Testis (tissue), 3 donors: ENCODE results near the gene SLC9C1. TPM values are rescaled to one million over a fixed set of nuclear protein-coding genes. Genes with fewer than 3 reads are reported as not detected.

Experiments used
- DNase-seq: peaks from one replicate; pipeline ENCODE4 v3.0.0-alpha.2; 2019
- H3K27ac ChIP-seq, 2 donors: fragments of 200-600 bp; sonication (generic); one replicate each; pipeline ENCODE4 v1.5.1; 2019
- H3K27me3 ChIP-seq: fragments of 200-600 bp; sonication (generic); one replicate; pipeline ENCODE4 v1.5.1; 2019
- H3K36me3 ChIP-seq: fragments of 200-600 bp; sonication (generic); one replicate; pipeline ENCODE4 v1.5.1; 2017; ENCODE audit warnings: low read depth; ENCODE audit errors: missing control alignments
- H3K4me1 ChIP-seq: fragments of 200-600 bp; sonication (generic); one replicate; pipeline ENCODE4 v1.5.1; 2019
- H3K4me3 ChIP-seq, 2 donors: fragments of 200-600 bp; sonication (generic); one replicate each; pipeline ENCODE4 v1.5.1; 2017 to 2019
- H3K9me3 ChIP-seq: fragments of 200-600 bp; sonication (generic); one replicate; pipeline ENCODE4 v1.5.1; 2017
- POLR2A ChIP-seq: fragments of 450-650 bp; IDR thresholded peaks from one replicate; pipeline ENCODE4 v1.6.1; 2017; ENCODE audit warnings: antibody characterized with exemption, mild to moderate bottlenecking, moderate library complexity
- WGBS, 2 donors: methylation state at CpG; one replicate each; pipeline ENCODE4 v1.1.5; 2018; 5-methylcytosine and 5-hydroxymethylcytosine counted together
- intact Hi-C: fragments of 100-400 bp; cut with DNase I; formaldehyde crosslinking; loops from one replicate; pipeline ENCODE4 v1.15.1; 2023; ENCODE audit warnings: low total_unique reads
- polyA plus RNA-seq: library from polyadenylated mRNA; stranded (reverse); fragments of 350-450 nt; fragmentation: Illumina TruSeq; extraction: RNeasy Lipid Tissue Mini Kit (QIAGEN cat#74804); gene quantifications from one replicate; pipeline ENCODE4 v1.2.3, GENCODE V29; 2014; ENCODE audit warnings: low read depth, low replicate concordance; ENCODE audit not compliant: insufficient read depth
- total RNA-seq, 2 donors: library from RNA; depleted of rRNA; stranded (reverse); fragments of >200 nt; gene quantifications; one replicate each; pipeline ENCODE4 v1.2.3, GENCODE V29; 2016
- TF ChIP-seq, protein P1 (sequence below), 3 experiments: fragments of 450-650 bp in 2 of 3; fragments of 200-600 bp in 1 of 3; sonication (generic) in 1 of 3; IDR thresholded peaks; one replicate each; pipeline ENCODE4 v1.5.1; 2016 to 2019; ENCODE audit warnings: antibody characterized with exemption in 3 of 3, mild to moderate bottlenecking in 2 of 3, moderate library complexity in 1 of 3

Gene SLC9C1
- total and polyA plus RNA-seq, 3 donors from 2014 or later = 3.0 to 20.0 (median 9.8) TPM

- DNase-seq = no peak
- no peak overlapping the region for H3K27ac ChIP-seq
- no peak overlapping the region for H3K4me3 ChIP-seq
- no peaks in the 10 kb centered on the region for H3K36me3 ChIP-seq
- no peaks in the 10 kb centered on the region for H3K4me1 ChIP-seq
- H3K9me3 ChIP-seq = no peaks in the 10 kb centered on the region
- intact Hi-C loops = no loop called here
- TF ChIP-seq, protein P1, sequence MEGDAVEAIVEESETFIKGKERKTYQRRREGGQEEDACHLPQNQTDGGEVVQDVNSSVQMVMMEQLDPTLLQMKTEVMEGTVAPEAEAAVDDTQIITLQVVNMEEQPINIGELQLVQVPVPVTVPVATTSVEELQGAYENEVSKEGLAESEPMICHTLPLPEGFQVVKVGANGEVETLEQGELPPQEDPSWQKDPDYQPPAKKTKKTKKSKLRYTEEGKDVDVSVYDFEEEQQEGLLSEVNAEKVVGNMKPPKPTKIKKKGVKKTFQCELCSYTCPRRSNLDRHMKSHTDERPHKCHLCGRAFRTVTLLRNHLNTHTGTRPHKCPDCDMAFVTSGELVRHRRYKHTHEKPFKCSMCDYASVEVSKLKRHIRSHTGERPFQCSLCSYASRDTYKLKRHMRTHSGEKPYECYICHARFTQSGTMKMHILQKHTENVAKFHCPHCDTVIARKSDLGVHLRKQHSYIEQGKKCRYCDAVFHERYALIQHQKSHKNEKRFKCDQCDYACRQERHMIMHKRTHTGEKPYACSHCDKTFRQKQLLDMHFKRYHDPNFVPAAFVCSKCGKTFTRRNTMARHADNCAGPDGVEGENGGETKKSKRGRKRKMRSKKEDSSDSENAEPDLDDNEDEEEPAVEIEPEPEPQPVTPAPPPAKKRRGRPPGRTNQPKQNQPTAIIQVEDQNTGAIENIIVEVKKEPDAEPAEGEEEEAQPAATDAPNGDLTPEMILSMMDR (IDR thresholded peaks at IDR 0.05) = no peak
- TF ChIP-seq POLR2A = no peak
- 94 to 96% methylated on average over 1 of the region's 1 CpG for WGBS, 2 donors
- no peaks in the 10 kb centered on the region for H3K27me3 ChIP-seq
Measured at GRCh38 chr3:112260563-112260962, 33.5 kb downstream of the SLC9C1 start.

DNA sequence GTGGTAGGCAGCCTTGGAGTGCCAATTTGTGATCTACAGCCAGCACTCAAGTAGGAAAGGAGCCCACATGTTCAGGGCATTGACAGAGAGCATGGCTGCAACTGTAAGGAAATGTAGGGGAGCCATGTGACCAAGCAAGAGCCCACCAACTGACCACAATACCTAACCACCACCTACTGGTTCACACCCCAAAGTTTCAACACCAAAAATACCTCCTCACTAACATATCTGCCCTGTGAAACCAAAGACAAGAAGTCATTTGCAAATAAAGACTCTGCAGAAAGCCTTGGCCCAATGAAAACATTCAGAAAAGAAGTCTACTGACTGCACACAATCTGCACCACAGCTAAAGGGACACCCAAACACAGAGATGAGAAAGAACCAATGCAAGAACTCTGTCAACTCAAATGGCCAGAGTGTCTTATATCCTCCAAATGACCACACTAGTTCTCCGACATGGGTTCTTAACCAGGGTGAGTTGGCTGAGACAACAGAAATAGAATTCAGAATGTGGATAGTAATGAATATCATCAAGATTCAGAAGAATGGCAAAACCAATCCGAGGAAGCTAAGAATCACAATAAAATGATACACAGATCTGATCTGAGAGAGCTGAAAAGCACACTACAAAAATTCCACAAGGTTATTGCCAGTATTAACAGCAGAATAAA lies 40.6 kb downstream of the SLC9C1 start:
- intact Hi-C loops = no loop called here
- 88 to 96% methylated on average over 2 of the region's 2 CpGs for WGBS, 2 donors
- Histone ChIP-seq H3K9me3 (no peaks in the 10 kb centered on the region), H3K4me3 (no peak overlapping the region), H3K36me3 (no peaks in the 10 kb centered on the region), H3K4me1 (no peaks in the 10 kb centered on the region), H3K27me3 (no peaks in the 10 kb centered on the region), H3K27ac (no peak overlapping the region)
- TF ChIP-seq POLR2A = no peak
- TF ChIP-seq, protein P1 (IDR thresholded peaks at IDR 0.05) = no peak
- DNase-seq = no peak

GRCh38 chr3:112247900-112248299 lies 46.1 kb downstream of the SLC9C1 start:
- Histone ChIP-seq H3K9me3 (no peaks in the 10 kb centered on the region), H3K27me3 (no peaks in the 10 kb centered on the region), H3K27ac (no peak overlapping the region), H3K4me3 (no peak overlapping the region), H3K36me3 (no peaks in the 10 kb centered on the region), H3K4me1 (no peaks in the 10 kb centered on the region)
- 79 to 93% methylated on average over 4 of the region's 4 CpGs for WGBS, 2 donors
- intact Hi-C loops = no loop called here
- no peak for TF ChIP-seq POLR2A
- TF ChIP-seq, protein P1 (IDR thresholded peaks at IDR 0.05) = no peak
- DNase-seq = no peak

DNA sequence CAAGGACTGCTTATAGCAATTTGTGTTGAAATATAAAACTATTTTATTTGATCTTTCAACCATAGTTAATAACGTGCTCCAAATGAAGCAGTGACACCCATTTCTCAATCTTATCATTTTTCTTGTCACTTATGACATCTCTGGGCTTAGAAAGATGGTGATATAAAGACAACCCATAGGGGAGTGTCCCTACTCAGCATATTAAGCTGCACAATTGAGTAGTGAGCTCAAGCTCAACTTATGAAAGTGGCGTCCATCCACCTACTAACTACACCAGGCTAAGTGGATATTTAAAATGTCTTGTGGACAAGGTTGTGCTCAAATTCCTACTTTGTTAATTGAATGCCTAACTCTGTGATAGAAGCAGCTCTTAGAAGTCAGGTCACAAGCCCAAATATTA lies 46.7 kb downstream of the SLC9C1 start:
- intact Hi-C loops = no loop called here
- Histone ChIP-seq H3K9me3 (no peaks in the 10 kb centered on the region), H3K27ac (no peak overlapping the region), H3K36me3 (no peaks in the 10 kb centered on the region), H3K4me1 (no peaks in the 10 kb centered on the region), H3K27me3 (no peaks in the 10 kb centered on the region), H3K4me3 (no peak overlapping the region)
- 16 to 45% methylated on average over 2 of the region's 2 CpGs for WGBS, 2 donors
- TF ChIP-seq, protein P1 (IDR thresholded peaks at IDR 0.05) = no peak
- TF ChIP-seq POLR2A = no peak
- DNase-seq = no peak

- Histone ChIP-seq H3K9me3 (no peaks in the 10 kb centered on the region), H3K36me3 (no peaks in the 10 kb centered on the region), H3K27me3 (no peaks in the 10 kb centered on the region), H3K4me1 (no peaks in the 10 kb centered on the region), H3K4me3 (no peak overlapping the region), H3K27ac (no peak overlapping the region)
- intact Hi-C loops = no loop called here
- TF ChIP-seq, protein P1 (IDR thresholded peaks at IDR 0.05) = no peak
- no peak for TF ChIP-seq POLR2A
- WGBS, 2 donors = 74 to 76% methylated on average over 4 of the region's 4 CpGs
- no peak for DNase-seq
Measured at GRCh38 chr3:112233083-112233482, 60.9 kb downstream of the SLC9C1 start.
